ENCODE data around the gene NRARP.

DNA sequence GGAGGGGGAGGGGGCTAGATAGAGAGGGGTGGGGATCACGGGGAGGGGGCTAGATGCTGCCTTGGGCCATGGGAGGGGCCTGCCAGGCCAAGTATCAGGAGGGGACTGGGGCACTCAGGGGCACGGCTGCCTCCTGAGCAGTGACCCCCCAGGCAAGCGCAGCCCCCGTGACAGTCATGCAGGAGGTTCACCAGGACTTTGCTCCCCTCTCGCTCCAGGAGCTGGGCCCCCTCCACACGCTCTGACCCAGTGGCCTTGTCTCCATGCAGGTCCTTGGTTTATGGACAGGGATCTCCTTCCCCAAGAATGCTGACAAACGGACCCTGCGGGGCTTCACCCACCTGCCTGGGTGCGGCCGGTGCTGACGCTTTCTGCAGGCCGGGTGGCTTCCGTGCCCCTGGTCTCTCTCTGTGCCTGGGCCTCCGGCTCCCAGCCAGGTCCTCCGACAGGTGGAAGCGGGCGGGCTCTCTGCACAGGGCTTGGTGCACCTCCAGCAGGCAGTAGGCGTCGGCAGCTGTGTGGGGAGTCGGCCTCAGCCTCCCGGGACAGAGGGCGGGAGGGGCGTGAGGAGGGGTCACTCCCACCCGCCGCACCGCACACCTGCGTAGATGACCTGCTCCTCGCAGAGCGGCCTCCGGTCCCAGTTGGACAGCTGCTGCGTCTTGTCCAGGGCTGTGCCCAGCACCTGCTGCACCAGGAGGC is 46.8 kb upstream of the NRARP start:
- TF ChIP-seq, protein P1, sequence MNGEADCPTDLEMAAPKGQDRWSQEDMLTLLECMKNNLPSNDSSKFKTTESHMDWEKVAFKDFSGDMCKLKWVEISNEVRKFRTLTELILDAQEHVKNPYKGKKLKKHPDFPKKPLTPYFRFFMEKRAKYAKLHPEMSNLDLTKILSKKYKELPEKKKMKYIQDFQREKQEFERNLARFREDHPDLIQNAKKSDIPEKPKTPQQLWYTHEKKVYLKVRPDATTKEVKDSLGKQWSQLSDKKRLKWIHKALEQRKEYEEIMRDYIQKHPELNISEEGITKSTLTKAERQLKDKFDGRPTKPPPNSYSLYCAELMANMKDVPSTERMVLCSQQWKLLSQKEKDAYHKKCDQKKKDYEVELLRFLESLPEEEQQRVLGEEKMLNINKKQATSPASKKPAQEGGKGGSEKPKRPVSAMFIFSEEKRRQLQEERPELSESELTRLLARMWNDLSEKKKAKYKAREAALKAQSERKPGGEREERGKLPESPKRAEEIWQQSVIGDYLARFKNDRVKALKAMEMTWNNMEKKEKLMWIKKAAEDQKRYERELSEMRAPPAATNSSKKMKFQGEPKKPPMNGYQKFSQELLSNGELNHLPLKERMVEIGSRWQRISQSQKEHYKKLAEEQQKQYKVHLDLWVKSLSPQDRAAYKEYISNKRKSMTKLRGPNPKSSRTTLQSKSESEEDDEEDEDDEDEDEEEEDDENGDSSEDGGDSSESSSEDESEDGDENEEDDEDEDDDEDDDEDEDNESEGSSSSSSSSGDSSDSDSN (CRISPR knock-in tag; IDR thresholded peaks at IDR 0.05): no peak
- TF ChIP-seq ZNF816 (CRISPR knock-in tag; IDR thresholded peaks at IDR 0.05; ENCODE audit: borderline replicate concordance) (no peak), ZNF776 (CRISPR knock-in tag; IDR thresholded peaks at IDR 0.05) (no peak)
- TF ChIP-seq, protein P2, sequence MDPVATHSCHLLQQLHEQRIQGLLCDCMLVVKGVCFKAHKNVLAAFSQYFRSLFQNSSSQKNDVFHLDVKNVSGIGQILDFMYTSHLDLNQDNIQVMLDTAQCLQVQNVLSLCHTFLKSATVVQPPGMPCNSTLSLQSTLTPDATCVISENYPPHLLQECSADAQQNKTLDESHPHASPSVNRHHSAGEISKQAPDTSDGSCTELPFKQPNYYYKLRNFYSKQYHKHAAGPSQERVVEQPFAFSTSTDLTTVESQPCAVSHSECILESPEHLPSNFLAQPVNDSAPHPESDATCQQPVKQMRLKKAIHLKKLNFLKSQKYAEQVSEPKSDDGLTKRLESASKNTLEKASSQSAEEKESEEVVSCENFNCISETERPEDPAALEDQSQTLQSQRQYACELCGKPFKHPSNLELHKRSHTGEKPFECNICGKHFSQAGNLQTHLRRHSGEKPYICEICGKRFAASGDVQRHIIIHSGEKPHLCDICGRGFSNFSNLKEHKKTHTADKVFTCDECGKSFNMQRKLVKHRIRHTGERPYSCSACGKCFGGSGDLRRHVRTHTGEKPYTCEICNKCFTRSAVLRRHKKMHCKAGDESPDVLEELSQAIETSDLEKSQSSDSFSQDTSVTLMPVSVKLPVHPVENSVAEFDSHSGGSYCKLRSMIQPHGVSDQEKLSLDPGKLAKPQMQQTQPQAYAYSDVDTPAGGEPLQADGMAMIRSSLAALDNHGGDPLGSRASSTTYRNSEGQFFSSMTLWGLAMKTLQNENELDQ (CRISPR knock-in tag; IDR thresholded peaks at IDR 0.05; ENCODE audit: borderline replicate concordance): no peak
- TF ChIP-seq, protein P3, sequence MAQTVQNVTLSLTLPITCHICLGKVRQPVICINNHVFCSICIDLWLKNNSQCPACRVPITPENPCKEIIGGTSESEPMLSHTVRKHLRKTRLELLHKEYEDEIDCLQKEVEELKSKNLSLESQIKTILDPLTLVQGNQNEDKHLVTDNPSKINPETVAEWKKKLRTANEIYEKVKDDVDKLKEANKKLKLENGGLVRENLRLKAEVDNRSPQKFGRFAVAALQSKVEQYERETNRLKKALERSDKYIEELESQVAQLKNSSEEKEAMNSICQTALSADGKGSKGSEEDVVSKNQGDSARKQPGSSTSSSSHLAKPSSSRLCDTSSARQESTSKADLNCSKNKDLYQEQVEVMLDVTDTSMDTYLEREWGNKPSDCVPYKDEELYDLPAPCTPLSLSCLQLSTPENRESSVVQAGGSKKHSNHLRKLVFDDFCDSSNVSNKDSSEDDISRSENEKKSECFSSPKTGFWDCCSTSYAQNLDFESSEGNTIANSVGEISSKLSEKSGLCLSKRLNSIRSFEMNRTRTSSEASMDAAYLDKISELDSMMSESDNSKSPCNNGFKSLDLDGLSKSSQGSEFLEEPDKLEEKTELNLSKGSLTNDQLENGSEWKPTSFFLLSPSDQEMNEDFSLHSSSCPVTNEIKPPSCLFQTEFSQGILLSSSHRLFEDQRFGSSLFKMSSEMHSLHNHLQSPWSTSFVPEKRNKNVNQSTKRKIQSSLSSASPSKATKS (CRISPR knock-in tag; IDR thresholded peaks at IDR 0.05): no peak
